ENCODE results near the gene ZBTB26. TPM values are rescaled to one million over a fixed set of nuclear protein-coding genes. Genes with fewer than 3 reads are reported as not detected.

The ZBTB26 gene
- total RNA-seq, 4 donors from 2014 or later, result 10.9 to 15.6 (median 12.7) TPM

DNA sequence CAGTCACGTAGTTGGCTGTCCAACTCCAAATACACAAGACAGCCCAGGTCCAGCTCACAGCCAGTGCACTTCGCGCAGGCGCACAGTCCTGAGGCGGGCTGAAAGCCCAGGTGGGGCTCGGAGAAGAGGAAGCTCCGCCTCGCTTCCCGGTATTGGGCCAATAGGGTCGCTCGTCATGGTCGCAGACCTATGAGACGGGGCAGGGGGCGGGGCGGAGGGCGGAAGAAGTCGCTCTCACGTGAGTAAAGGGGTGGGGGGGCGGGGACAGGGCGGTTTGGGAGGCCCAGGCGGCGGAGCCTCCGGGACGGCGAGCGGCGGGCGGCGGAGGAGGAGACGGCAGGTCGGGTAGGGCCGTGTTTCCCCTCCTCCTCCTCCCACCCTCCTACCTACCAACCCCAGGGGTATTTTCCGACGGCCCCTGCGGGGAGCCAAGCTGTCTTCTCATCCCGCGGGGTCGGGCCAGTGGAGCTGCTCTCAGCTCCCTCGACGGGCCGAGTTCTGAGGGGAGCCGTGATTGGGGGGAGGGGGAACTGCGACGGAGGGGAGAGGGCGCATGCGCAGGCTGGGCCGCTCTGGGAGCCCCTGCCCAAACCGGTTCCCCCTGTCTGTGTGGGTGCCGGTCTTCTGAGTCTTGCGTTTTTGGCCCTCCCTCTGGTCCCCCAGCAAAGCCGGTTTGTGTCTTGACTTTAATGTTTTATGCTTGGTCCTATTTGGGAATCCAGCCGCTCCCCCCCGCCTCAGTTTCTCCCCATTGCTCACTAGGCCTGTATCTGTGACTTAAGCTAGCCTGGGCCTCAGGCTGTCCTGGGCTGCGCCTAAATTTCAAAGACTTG is 9.7 kb upstream of the ZBTB26 start, which contains the start of gene RABGAP1:
TSS of gene RABGAP1 (plus strand) at position 272 of the 833 bp plus-strand sequence. CDS start 16,040 bp downstream, outside the sequence.
- Histone ChIP-seq H3K27ac (peak within 1 kb of the TSS; percentile 77 to 93 (median 93)), H3K27me3 (no peaks in the 10 kb centered on the region), H3K4me3 (replicated peaks in 1 of 3) (peak within 1 kb of the TSS; percentile 60 to 74 (median 64)), H3K36me3 (peaks cover 0 to 9% of the 10 kb centered on the region in 2 donors), H3K9me3 (no peaks in the 10 kb centered on the region), H3K4me1 (peaks cover 7 to 13% of the 10 kb centered on the region in 2 donors)
- DNase-seq, result peak; percentile 100
- intact Hi-C loops (cut with DNase I), result no loop called here
- 0 to 1% methylated on average over 26 to 30 of the region's 54 CpGs for WGBS, 2 donors
- TF ChIP-seq CTCF (IDR thresholded peaks at IDR 0.05) (no peak), POLR2A (IDR thresholded peaks at IDR 0.05) (peak; percentile 86 to 87)

DNA sequence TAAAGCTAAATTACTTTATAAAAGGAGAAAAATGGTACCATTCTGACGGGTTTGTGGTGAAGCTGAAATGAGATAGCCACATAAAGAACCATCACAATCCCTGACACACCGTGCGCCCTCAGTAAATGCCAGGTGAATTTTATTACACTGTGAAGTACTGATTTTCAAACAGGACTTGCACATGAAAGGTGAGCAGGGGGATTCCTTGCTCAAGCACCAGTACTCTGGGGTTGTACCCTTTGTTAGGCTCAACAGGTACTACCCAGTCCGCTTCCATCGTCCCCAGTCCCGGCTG is 9.1 kb upstream of the ZBTB26 start:
- DNase-seq, result no peak
- intact Hi-C loops (cut with DNase I), result no loop called here
- Histone ChIP-seq H3K4me3 (replicated peaks in 1 of 3) (peak overlapping the region in 1 of 3 donors; percentile 17), H3K27ac (peak overlapping the region in 2 of 3 donors; percentile 46 to 59), H3K27me3 (no peaks in the 10 kb centered on the region), H3K4me1 (peaks cover 6 to 9% of the 10 kb centered on the region in 2 donors), H3K9me3 (no peaks in the 10 kb centered on the region), H3K36me3 (peaks cover 0 to 9% of the 10 kb centered on the region in 2 donors)
- WGBS, 2 donors, result 28 to 32% methylated on average over 6 of the region's 6 CpGs
- no peak for TF ChIP-seq CTCF (IDR thresholded peaks at IDR 0.05)
- no peak for TF ChIP-seq POLR2A (IDR thresholded peaks at IDR 0.05)

DNA sequence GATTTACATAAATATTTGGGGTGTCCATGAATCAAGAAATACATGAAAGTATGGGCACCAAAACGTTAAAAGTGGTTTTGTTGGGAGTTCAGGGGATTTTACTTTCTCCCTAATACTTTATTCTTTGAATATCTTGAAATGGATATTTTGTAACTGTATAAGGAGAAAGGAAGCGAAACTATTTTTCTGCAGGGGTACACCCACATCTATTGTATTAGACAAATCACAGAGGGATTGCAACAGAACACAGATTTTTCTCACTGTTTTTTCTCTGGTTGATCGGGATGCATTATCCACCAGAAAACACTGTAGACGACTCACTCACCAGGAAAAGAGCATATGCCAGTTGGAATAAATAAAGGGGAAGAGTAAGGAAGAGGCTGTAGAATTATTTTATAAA is 8.3 kb upstream of the ZBTB26 start:
- no peak overlapping the region for H3K27ac ChIP-seq
- H3K4me1 ChIP-seq, result peaks cover 4 to 6% of the 10 kb centered on the region in 2 donors
- no peak for DNase-seq
- H3K36me3 ChIP-seq, result peaks cover 0 to 9% of the 10 kb centered on the region in 2 donors
- intact Hi-C loops (cut with DNase I), result loop anchor here (10.0 kb wide), 1 partner anchor 45 kb away; no protein-coding TSS in a partner anchor
- TF ChIP-seq CTCF (IDR thresholded peaks at IDR 0.05) (no peak), POLR2A (IDR thresholded peaks at IDR 0.05) (no peak)
- no peak overlapping the region for H3K4me3 ChIP-seq (replicated peaks in 1 of 3)
- no peaks in the 10 kb centered on the region for H3K27me3 ChIP-seq
- 93% methylated on average over 4 of the region's 4 CpGs for WGBS, 2 donors
- H3K9me3 ChIP-seq, result no peaks in the 10 kb centered on the region

DNA sequence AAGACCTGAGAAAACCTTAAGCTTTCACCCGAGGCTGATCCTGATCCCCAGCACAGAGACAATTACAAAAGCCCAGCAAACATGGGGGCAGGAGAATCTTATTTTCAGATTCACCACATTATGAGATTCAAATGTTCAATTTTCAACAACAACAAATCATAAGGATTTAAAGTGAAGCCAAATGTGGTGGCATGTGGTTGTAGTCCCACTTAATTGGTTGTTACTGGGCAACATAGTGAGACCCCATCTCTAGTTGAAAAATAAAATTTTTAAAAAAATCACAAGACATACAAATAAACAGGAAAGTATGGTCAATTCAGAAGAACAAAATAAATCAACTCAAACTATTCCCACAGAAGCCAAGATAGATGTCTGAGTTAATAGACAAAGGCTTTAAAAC is 5.6 kb upstream of the ZBTB26 start:
- H3K4me3 ChIP-seq (replicated peaks in 1 of 3), result no peak overlapping the region
- TF ChIP-seq POLR2A (IDR thresholded peaks at IDR 0.05) (no peak), CTCF (IDR thresholded peaks at IDR 0.05) (no peak)
- peaks cover 13 to 15% of the 10 kb centered on the region in 2 donors for H3K4me1 ChIP-seq
- H3K36me3 ChIP-seq, result peaks cover 0 to 9% of the 10 kb centered on the region in 2 donors
- 79% methylated on average over 1 of the region's 1 CpG for WGBS, 2 donors
- H3K27ac ChIP-seq, result no peak overlapping the region
- no peaks in the 10 kb centered on the region for H3K9me3 ChIP-seq
- intact Hi-C loops (cut with DNase I), result loop anchor here (10.0 kb wide), 1 partner anchor 48 kb away; no protein-coding TSS in a partner anchor
- DNase-seq, result no peak
- H3K27me3 ChIP-seq, result no peaks in the 10 kb centered on the region

GRCh38 chr9:122936464-122936863 is 5.2 kb upstream of the ZBTB26 start:
- TF ChIP-seq CTCF (IDR thresholded peaks at IDR 0.05) (no peak), POLR2A (IDR thresholded peaks at IDR 0.05) (no peak)
- no peak for DNase-seq
- H3K27me3 ChIP-seq, result no peaks in the 10 kb centered on the region
- H3K4me3 ChIP-seq (replicated peaks in 1 of 3), result no peak overlapping the region
- WGBS, 2 donors, result 92 to 93% methylated on average over 5 of the region's 5 CpGs
- peaks cover 13 to 15% of the 10 kb centered on the region in 2 donors for H3K4me1 ChIP-seq
- H3K9me3 ChIP-seq, result no peaks in the 10 kb centered on the region
- H3K36me3 ChIP-seq, result peaks cover 0 to 9% of the 10 kb centered on the region in 2 donors
- no peak overlapping the region for H3K27ac ChIP-seq
- intact Hi-C loops (cut with DNase I), result loop anchor here (10.0 kb wide), 1 partner anchor 48 kb away; no protein-coding TSS in a partner anchor

Data from thyroid gland (tissue), 4 donors.